ENCODE data around the gene NOSTRIN. TPM values are rescaled to one million over a fixed set of nuclear protein-coding genes. Genes with fewer than 3 reads are reported as not detected.

The NOSTRIN gene
- total RNA-seq, 2 experiments from 2014 or later = not detected

GRCh38 chr2:168849610-168850009 is 47.2 kb downstream of the NOSTRIN start:
- no TSS peak for BruUV-seq (replicated peaks)
- peaks cover 31% of the 10 kb centered on the region for H3K36me3 ChIP-seq (ENCODE audit: insufficient read depth, low read length)
- H3K9me3 ChIP-seq (ENCODE audit: low read length) = no peaks in the 10 kb centered on the region
- H2AFZ ChIP-seq (ENCODE audit: low read length) = no peak overlapping the region
- ChIA-PET CTCF (ENCODE audit: unreplicated experiment) (no interaction called here), POLR2A (interaction anchor here (0.6 to 0.7 kb wide), 2 partner anchors 236 to 877 kb away, joined by 3 read pairs; no protein-coding TSS in a partner anchor)
- no peak overlapping the region for H3K27ac ChIP-seq (ENCODE audit: low read depth, low read length, poor library complexity, severe bottlenecking)
- H3K9me2 ChIP-seq (ENCODE audit: insufficient read depth, low read length) = no peaks in the 10 kb centered on the region
- no peaks in the 10 kb centered on the region for H3K79me2 ChIP-seq (ENCODE audit: insufficient read depth, low read depth, low read length)
- TF ChIP-seq CTCF (conservative IDR thresholded peaks at IDR 0.05; ENCODE audit: low read length) (no peak), EZH2phosphoT487 (IDR thresholded peaks at IDR 0.05; ENCODE audit: borderline replicate concordance, low read depth, low read length) (no peak)
- H3K4me1 ChIP-seq (ENCODE audit: insufficient read depth, low read length, poor library complexity, severe bottlenecking) = no peaks in the 10 kb centered on the region
- DNase-seq (ENCODE audit: low spot score) = no peak
- H3K4me2 ChIP-seq (ENCODE audit: low read length) = no peak overlapping the region
- no peaks in the 10 kb centered on the region for H4K20me1 ChIP-seq (ENCODE audit: insufficient read depth, low read length)
- no peak overlapping the region for H3K4me3 ChIP-seq (ENCODE audit: low read depth, low read length, poor library complexity, severe bottlenecking)
- intact Hi-C loops (cut with micrococcal nuclease; ENCODE audit: unreplicated experiment) = no loop called here

GRCh38 chr2:168850846-168851245 is 48.4 kb downstream of the NOSTRIN start:
- Histone ChIP-seq H3K4me3 (ENCODE audit: low read depth, low read length, poor library complexity, severe bottlenecking) (no peak overlapping the region), H3K36me3 (ENCODE audit: insufficient read depth, low read length) (peaks cover 36% of the 10 kb centered on the region), H3K79me2 (ENCODE audit: insufficient read depth, low read depth, low read length) (no peaks in the 10 kb centered on the region), H3K9me3 (ENCODE audit: low read length) (no peaks in the 10 kb centered on the region), H3K4me2 (ENCODE audit: low read length) (no peak overlapping the region), H2AFZ (ENCODE audit: low read length) (no peak overlapping the region), H4K20me1 (ENCODE audit: insufficient read depth, low read length) (no peaks in the 10 kb centered on the region), H3K4me1 (ENCODE audit: insufficient read depth, low read length, poor library complexity, severe bottlenecking) (no peaks in the 10 kb centered on the region), H3K27ac (ENCODE audit: low read depth, low read length, poor library complexity, severe bottlenecking) (no peak overlapping the region), H3K9me2 (ENCODE audit: insufficient read depth, low read length) (no peaks in the 10 kb centered on the region)
- POLR2A ChIA-PET = no interaction called here
- intact Hi-C loops (cut with micrococcal nuclease; ENCODE audit: unreplicated experiment) = no loop called here
- DNase-seq (ENCODE audit: low spot score) = no peak
- CTCF ChIA-PET (ENCODE audit: unreplicated experiment) = no interaction called here
- TF ChIP-seq CTCF (conservative IDR thresholded peaks at IDR 0.05; ENCODE audit: low read length) (no peak), EZH2phosphoT487 (IDR thresholded peaks at IDR 0.05; ENCODE audit: borderline replicate concordance, low read depth, low read length) (no peak)
- no TSS peak for BruUV-seq (replicated peaks)

DNA sequence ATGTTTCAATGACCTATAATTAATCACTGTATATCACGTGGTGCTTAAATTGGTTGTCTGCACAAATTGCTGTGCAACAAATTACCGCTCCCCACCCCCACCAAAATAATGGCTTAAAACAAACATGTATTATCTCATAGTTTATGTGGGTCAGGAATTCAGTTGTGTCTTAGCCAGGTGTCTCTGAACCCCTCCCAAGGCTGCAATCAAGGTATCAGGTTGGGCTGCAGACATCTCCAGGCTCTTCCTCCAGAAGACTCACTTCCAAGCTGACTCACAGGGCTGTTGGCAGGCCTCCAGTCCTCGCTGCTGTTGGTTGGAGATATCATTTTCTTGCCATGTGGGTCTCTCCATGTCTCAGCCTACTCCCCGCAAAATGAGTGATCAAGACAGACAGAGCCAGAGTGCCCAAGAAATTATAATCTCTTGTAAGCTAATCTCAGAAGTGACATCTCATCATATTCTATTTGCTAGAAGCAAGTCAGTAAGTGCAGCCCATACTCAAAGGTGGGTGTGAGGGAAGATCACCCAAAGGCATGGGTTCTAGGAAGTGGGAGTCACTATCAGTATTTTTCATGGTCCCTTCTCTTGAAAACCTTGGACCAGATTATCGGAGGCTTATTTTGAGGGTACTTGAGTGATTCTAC is 49.4 kb downstream of the NOSTRIN start:
- peaks cover 37% of the 10 kb centered on the region for H3K36me3 ChIP-seq (ENCODE audit: insufficient read depth, low read length)
- H2AFZ ChIP-seq (ENCODE audit: low read length) = no peak overlapping the region
- no peaks in the 10 kb centered on the region for H3K79me2 ChIP-seq (ENCODE audit: insufficient read depth, low read depth, low read length)
- H3K4me3 ChIP-seq (ENCODE audit: low read depth, low read length, poor library complexity, severe bottlenecking) = no peak overlapping the region
- POLR2A ChIA-PET = no interaction called here
- intact Hi-C loops (cut with micrococcal nuclease; ENCODE audit: unreplicated experiment) = no loop called here
- H3K27ac ChIP-seq (ENCODE audit: low read depth, low read length, poor library complexity, severe bottlenecking) = no peak overlapping the region
- no peaks in the 10 kb centered on the region for H3K4me1 ChIP-seq (ENCODE audit: insufficient read depth, low read length, poor library complexity, severe bottlenecking)
- no peak for DNase-seq (ENCODE audit: low spot score)
- H3K9me2 ChIP-seq (ENCODE audit: insufficient read depth, low read length) = no peaks in the 10 kb centered on the region
- no TSS peak for BruUV-seq (replicated peaks)
- CTCF ChIA-PET (ENCODE audit: unreplicated experiment) = no interaction called here
- H3K4me2 ChIP-seq (ENCODE audit: low read length) = no peak overlapping the region
- no peaks in the 10 kb centered on the region for H3K9me3 ChIP-seq (ENCODE audit: low read length)
- H4K20me1 ChIP-seq (ENCODE audit: insufficient read depth, low read length) = no peaks in the 10 kb centered on the region
- TF ChIP-seq EZH2phosphoT487 (IDR thresholded peaks at IDR 0.05; ENCODE audit: borderline replicate concordance, low read depth, low read length) (no peak), CTCF (conservative IDR thresholded peaks at IDR 0.05; ENCODE audit: low read length) (no peak)

All from OCI-LY7 (cell line).